Coronary artery (tissue), 2 donors: ENCODE data around the gene RXFP4.
A peak's percentile ranks its signal among the peaks of the same experiment; 100 is the strongest.
"Not testable (repeated sequence)": the region's sequence is repeated elsewhere in the genome, so short reads cannot be mapped to it uniquely, and the experiment has no call there.

ENCODE experiments used
- DNase-seq: peaks from one replicate; pipeline ENCODE4 v3.0.0-alpha.2; 2017; ENCODE audit warnings: low spot score
- H3K27ac ChIP-seq, 2 donors: fragments of 200-600 bp; sonication (generic); one replicate each; pipeline ENCODE4 v1.5.1; 2016 to 2019
- H3K4me3 ChIP-seq: fragments of 200-600 bp; sonication (generic); 2 replicates; pipeline ENCODE4 v1.5.1; 2016; ENCODE audit warnings: mild to moderate bottlenecking, moderate library complexity
- TF ChIP-seq, protein P1 (sequence below): fragments of 200-600 bp; sonication (generic); IDR thresholded peaks from one replicate; pipeline ENCODE4 v1.5.1; 2019; ENCODE audit warnings: antibody characterized with exemption

The RXFP4 gene

GRCh38 chr1:155984341-155984740 is 42.9 kb downstream of the RXFP4 start:
- Histone ChIP-seq H3K4me3 (no peak overlapping the region), H3K27ac (peak overlapping the region; percentile 72 to 94)
- DNase-seq, result no peak
- TF ChIP-seq, protein P1, sequence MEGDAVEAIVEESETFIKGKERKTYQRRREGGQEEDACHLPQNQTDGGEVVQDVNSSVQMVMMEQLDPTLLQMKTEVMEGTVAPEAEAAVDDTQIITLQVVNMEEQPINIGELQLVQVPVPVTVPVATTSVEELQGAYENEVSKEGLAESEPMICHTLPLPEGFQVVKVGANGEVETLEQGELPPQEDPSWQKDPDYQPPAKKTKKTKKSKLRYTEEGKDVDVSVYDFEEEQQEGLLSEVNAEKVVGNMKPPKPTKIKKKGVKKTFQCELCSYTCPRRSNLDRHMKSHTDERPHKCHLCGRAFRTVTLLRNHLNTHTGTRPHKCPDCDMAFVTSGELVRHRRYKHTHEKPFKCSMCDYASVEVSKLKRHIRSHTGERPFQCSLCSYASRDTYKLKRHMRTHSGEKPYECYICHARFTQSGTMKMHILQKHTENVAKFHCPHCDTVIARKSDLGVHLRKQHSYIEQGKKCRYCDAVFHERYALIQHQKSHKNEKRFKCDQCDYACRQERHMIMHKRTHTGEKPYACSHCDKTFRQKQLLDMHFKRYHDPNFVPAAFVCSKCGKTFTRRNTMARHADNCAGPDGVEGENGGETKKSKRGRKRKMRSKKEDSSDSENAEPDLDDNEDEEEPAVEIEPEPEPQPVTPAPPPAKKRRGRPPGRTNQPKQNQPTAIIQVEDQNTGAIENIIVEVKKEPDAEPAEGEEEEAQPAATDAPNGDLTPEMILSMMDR, result no peak

- H3K4me3 ChIP-seq, DNase-seq: not testable (repeated sequence)
- H3K27ac ChIP-seq, result peak overlapping the region; percentile 72 to 94
These were observed 43.6 kb downstream of the RXFP4 start for GRCh38 chr1:155984903-155985645.

GRCh38 chr1:155989242-155990004 is 48.0 kb downstream of the RXFP4 start:
- TF ChIP-seq, protein P1, result peak; percentile 99
- peak; percentile 89 for DNase-seq
- peak overlapping the region; percentile 74 for H3K4me3 ChIP-seq
- H3K27ac ChIP-seq, result peak overlapping the region; percentile 61 to 88

- TF ChIP-seq, protein P1, result no peak
- no peak for DNase-seq
- H3K4me3 ChIP-seq, result no peak overlapping the region
- H3K27ac ChIP-seq, result peak overlapping the region; percentile 61 to 88
These were observed 48.7 kb downstream of the RXFP4 start for GRCh38 chr1:155990005-155990739.
